ENCODE data around the gene LAMB2. TPM values are rescaled to one million over a fixed set of nuclear protein-coding genes. Genes with fewer than 3 reads are reported as not detected.

Gene LAMB2
- total and polyA plus RNA-seq, 2 of the 8 experiments (the other 6 are each of a cell fraction or from before 2014, with no cell fraction given): 112 to 153 TPM

DNA sequence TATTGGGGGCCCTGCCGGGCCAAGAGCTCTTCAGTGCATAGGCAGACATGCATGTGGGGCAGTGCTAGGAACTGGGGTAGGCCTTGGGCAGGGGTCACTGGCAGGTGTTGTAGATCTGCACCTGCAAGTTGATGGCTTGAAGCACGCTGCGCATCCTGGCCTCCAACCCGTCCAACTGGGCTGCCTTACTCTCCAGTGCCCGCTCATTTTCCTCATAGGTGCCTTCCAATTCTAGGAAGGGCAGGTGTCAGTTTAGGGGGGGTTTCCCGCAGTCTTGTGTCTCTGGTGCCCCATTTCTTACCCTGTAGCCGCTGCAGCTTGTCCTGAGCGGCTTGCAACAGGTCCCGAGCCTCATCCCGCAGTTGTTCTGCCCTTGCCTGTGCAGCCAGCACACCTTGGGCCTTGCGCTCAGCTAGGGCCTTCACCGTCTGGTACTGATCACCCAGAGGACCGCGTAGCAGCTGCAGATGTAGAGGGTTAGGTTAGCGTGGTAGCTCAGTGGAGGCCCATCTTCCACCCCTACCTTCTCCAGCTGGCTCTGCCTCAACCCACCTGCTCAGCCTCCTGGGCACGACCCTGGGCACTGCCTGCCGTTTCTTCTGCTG is 11.6 kb downstream of the LAMB2 start:
- H3K79me2 ChIP-seq (ENCODE audit: control insufficient read depth in 1 of 2, insufficient read depth in 2 of 2, low read length in 2 of 2): peaks cover 0 to 10% of the 10 kb centered on the region in 2 experiments; a peak in 2 of 4 replicates
- peak overlapping the region; percentile 78 for H4K5ac ChIP-seq (ENCODE audit: insufficient read length, low read depth, low read length)
- no peaks in the 10 kb centered on the region for H3K9me3 ChIP-seq (ENCODE audit: insufficient read depth in 2 of 2, low read depth in 1 of 2, low read length in 1 of 2)
- POLR2A ChIA-PET (ENCODE audit: partially characterized antibody): interaction anchor here (0.6 to 25.5 kb wide), 19 partner anchors 8 to 218 kb away, joined by 3 to 508 read pairs (median 5); partner anchors contain the start of genes IMPDH2, LAMB2, NDUFAF3 and P4HTM
- H2BK12ac ChIP-seq (ENCODE audit: low read depth, low read length): peak overlapping the region; percentile 19; the same call in 1 of the 2 replicates
- H3K36me3 ChIP-seq (ENCODE audit: control insufficient read depth in 2 of 4, insufficient read depth in 4 of 4, low read length in 3 of 4): peaks cover 14 to 44% (median 32%) of the 10 kb centered on the region in 4 experiments
- CTCF ChIA-PET (ENCODE audit: partially characterized antibody): interaction anchor here (0.6 to 4.4 kb wide), 10 partner anchors 11 to 410 kb away, joined by 3 to 20 read pairs (median 4); partner anchors contain the start of genes KLHDC8B, LAMB2, NDUFAF3 and QARS1
- H3K23ac ChIP-seq (ENCODE audit: insufficient read length): no peak overlapping the region
- peak overlapping the region; percentile 81 for H2BK15ac ChIP-seq (ENCODE audit: low read length)
- 0 out of 2 replicates have a peak overlapping the region, but pooled peaks have one; percentile 17 for H2AK5ac ChIP-seq (ENCODE audit: low read depth, low read length)
- H2BK120ac ChIP-seq (replicated peaks; ENCODE audit: low read depth, low read length): no peak overlapping the region
- peak overlapping the region in 2 of 4 experiments; percentile 9 to 14; a peak in 3 of 7 replicates for H3K9ac ChIP-seq (replicated peaks in 1 of 4; ENCODE audit: extremely low read depth in 1 of 4, low read depth in 3 of 4, low read length in 3 of 4)
- H4K91ac ChIP-seq (replicated peaks; ENCODE audit: insufficient read length, low read length): peak overlapping the region; percentile 95
- H2AFZ ChIP-seq (ENCODE audit: low read length): no peak overlapping the region
- peaks cover 0 to 8% of the 10 kb centered on the region in 2 experiments for H4K20me1 ChIP-seq (replicated peaks in 1 of 2; ENCODE audit: control insufficient read depth in 1 of 2, insufficient read depth in 2 of 2, low read length in 2 of 2)
- WGBS, 2 experiments (ENCODE audit: extremely low coverage in 1 of 2, insufficient coverage in 1 of 2, insufficient read length in 1 of 2, insufficient replicate concordance in 2 of 2, low coverage in 1 of 2, low lambda C conversion rate in 2 of 2, missing lambda C conversion rate in 1 of 2): 82% methylated on average over 17 of the region's 17 CpGs; no CpG with 5 or more reads in 1 of the 2 experiments
- H3K27me3 ChIP-seq (replicated peaks in 1 of 4; ENCODE audit: control insufficient read depth in 3 of 4, extremely low read depth in 1 of 4, insufficient read depth in 3 of 4, low read length in 3 of 4): no peaks in the 10 kb centered on the region
- no peak overlapping the region for H2BK20ac ChIP-seq (ENCODE audit: low read length)
- H3K4me3 ChIP-seq (ENCODE audit: extremely low read depth in 1 of 4, insufficient read depth in 2 of 4, low read depth in 3 of 4, low read length in 4 of 4): peak overlapping the region; percentile 83 to 92 (median 86); a peak in 6 of 8 replicates
- H3K18ac ChIP-seq (ENCODE audit: extremely low read depth, low read length): peak overlapping the region; percentile 83
- peaks cover 5% of the 10 kb centered on the region for H3K23me2 ChIP-seq (ENCODE audit: low read depth, low read length)
- H3K79me1 ChIP-seq (ENCODE audit: low read depth, low read length): peaks cover 9% of the 10 kb centered on the region
- peak overlapping the region; percentile 97 for H4K8ac ChIP-seq (ENCODE audit: extremely low read depth, insufficient read depth, low read length)
- FAIRE-seq (no peak), DNase-seq (ENCODE audit: low read depth in 1 of 2, low spot score in 2 of 2) (no peak)
- H3K4me2 ChIP-seq (ENCODE audit: insufficient read depth in 1 of 2, low read depth in 2 of 2, low read length in 2 of 2): peak overlapping the region; percentile 92 to 99
- H3K27ac ChIP-seq (ENCODE audit: low read depth, low read length): peak overlapping the region; percentile 53
- no peak overlapping the region for H3K14ac ChIP-seq (ENCODE audit: insufficient read length)
- peak overlapping the region; percentile 87; the same call in 1 of the 2 replicates for H2BK5ac ChIP-seq (ENCODE audit: low read depth, low read length)
- peaks cover 0 to 11% (median 6%) of the 10 kb centered on the region in 4 experiments; a peak in 5 of 7 replicates for H3K4me1 ChIP-seq (replicated peaks in 1 of 4; ENCODE audit: control insufficient read depth in 3 of 4, insufficient read depth in 4 of 4, low read length in 3 of 4)
- H3K56ac ChIP-seq (replicated peaks; ENCODE audit: insufficient read length, low read depth, low read length): no peak overlapping the region
- H3K4ac ChIP-seq (replicated peaks; ENCODE audit: insufficient read length, low read depth, low read length): peak overlapping the region; percentile 87
